ENCODE measurements around the gene LMO1.

DNA sequence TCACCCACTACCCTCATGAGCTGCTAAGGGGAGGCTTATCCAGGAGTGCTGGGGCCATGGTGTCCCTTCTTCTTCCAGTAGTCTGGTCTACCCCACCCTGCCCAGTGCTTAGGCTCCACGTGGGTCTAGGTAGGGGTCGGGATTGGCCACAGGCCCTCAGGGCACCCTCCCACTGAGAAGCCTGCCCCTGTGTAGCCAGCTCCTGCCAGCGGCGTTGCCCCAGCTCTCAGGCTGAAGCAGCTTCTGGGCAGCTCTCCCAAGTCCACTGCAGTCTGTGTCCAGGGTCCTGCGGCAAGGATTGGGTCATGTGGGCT lies 70.8 kb downstream of the LMO1 start:
- TF ChIP-seq, protein P1, sequence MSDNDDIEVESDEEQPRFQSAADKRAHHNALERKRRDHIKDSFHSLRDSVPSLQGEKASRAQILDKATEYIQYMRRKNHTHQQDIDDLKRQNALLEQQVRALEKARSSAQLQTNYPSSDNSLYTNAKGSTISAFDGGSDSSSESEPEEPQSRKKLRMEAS (IDR thresholded peaks at IDR 0.05): no peak
- no peak for TF ChIP-seq ZBTB7A (IDR thresholded peaks at IDR 0.05; ENCODE audit: low read depth)
- no peak for TF ChIP-seq CEBPB (IDR thresholded peaks at IDR 0.05)
- no peak for TF ChIP-seq NFIC (IDR thresholded peaks at IDR 0.05)
- TF ChIP-seq EP300 (IDR thresholded peaks at IDR 0.05; ENCODE audit: borderline replicate concordance): no peak

Measured in Ishikawa (cell line).